Sigmoid colon (tissue), 4 donors: ENCODE results near the gene NLGN1.

Experiments
- EP300 ChIP-seq, 4 donors: sonication (generic); formaldehyde crosslinking; IDR thresholded peaks; one replicate each; pipeline ENCODE4 v1.6.1; 2017; ENCODE audit warnings: antibody characterized with exemption in 4 of 4
- POLR2A ChIP-seq, 2 donors: fragments of 450-650 bp; IDR thresholded peaks; one replicate each; pipeline ENCODE4 v1.6.1; 2016; ENCODE audit warnings: antibody characterized with exemption in 2 of 2, mild to moderate bottlenecking in 2 of 2, moderate library complexity in 2 of 2
- POLR2AphosphoS5 ChIP-seq, 4 donors: sonication (generic); formaldehyde crosslinking; IDR thresholded peaks; one replicate each; pipeline ENCODE4 v1.6.1; 2017; ENCODE audit warnings: antibody characterized with exemption in 4 of 4
- TF ChIP-seq, protein P1 (sequence below), 4 experiments: fragments of 450-650 bp in 3 of 4; fragments of 200-600 bp in 1 of 4; IDR thresholded peaks; one replicate each; pipeline ENCODE4 v1.5.1; 2016 to 2019; ENCODE audit warnings: antibody characterized with exemption in 4 of 4, mild to moderate bottlenecking in 3 of 4, moderate library complexity in 2 of 4

GRCh38 chr3:174120997-174121396 is 723.5 kb downstream of the NLGN1 start:
- TF ChIP-seq, protein P1, sequence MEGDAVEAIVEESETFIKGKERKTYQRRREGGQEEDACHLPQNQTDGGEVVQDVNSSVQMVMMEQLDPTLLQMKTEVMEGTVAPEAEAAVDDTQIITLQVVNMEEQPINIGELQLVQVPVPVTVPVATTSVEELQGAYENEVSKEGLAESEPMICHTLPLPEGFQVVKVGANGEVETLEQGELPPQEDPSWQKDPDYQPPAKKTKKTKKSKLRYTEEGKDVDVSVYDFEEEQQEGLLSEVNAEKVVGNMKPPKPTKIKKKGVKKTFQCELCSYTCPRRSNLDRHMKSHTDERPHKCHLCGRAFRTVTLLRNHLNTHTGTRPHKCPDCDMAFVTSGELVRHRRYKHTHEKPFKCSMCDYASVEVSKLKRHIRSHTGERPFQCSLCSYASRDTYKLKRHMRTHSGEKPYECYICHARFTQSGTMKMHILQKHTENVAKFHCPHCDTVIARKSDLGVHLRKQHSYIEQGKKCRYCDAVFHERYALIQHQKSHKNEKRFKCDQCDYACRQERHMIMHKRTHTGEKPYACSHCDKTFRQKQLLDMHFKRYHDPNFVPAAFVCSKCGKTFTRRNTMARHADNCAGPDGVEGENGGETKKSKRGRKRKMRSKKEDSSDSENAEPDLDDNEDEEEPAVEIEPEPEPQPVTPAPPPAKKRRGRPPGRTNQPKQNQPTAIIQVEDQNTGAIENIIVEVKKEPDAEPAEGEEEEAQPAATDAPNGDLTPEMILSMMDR (IDR thresholded peaks at IDR 0.05) = no peak
- TF ChIP-seq POLR2A (IDR thresholded peaks at IDR 0.05) = no peak
- no peak for TF ChIP-seq EP300 (IDR thresholded peaks at IDR 0.05)
- TF ChIP-seq POLR2AphosphoS5 (IDR thresholded peaks at IDR 0.05) = no peak
